ENCODE measurements around the gene XYLT1. TPM values are rescaled to one million over a fixed set of nuclear protein-coding genes. Genes with fewer than 3 reads are reported as not detected.

Gene XYLT1
- total RNA-seq, 1 experiment from 2014 or later = 0.80 TPM

- no peak for DNase-seq (ENCODE audit: low read depth)
Measured at GRCh38 chr16:17211797-17212196, 259.0 kb downstream of the XYLT1 start.

GRCh38 chr16:17206712-17207111 lies 264.0 kb downstream of the XYLT1 start:
- DNase-seq (ENCODE audit: low read depth) = no peak

DNA sequence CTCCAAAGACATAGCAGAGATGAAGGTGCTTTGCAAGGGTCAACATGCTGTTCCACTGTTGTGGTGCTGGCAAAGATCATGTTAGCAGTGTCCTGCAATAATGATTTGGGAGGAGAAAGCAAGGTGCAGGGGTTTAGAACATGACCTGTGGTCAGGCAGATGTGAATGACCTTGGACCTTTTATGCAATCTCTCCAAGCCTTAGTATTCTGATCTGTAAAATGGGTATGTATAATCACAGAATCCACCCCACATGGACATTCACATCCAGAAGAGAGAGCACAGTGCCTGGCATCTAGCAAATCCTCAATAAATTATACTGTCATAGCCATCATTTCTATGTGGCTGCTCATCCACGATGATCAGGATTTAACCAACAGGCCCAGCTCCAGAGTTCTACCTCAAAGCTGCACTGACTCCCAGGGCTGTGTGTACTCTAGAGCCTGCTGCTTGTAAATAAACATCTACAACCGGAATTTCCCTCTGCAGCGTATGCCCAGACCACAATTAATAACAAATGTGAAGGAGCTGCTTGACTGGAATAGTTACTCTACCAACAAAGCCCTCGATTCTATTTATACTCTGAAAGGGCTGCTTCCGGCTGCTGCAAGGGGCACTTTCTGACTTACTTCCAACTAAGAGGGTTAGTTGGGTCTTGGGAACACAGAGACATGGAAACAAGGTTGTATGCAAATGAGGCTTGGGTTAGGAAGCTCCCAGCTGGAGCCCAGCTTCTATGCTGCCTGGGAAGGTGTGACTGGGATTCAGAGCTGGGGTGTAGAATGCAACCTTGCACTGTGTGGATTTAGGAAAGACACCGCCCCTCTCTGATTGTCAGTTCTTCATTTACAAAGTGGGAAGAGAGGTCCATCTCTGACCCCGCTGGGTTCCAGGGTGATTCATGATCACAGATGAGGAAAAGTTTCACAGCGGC lies 265.2 kb downstream of the XYLT1 start:
- no peak for DNase-seq (ENCODE audit: low read depth)

- DNase-seq (ENCODE audit: low read depth) = no peak
Measured at GRCh38 chr16:17204644-17205043, 266.1 kb downstream of the XYLT1 start.

GRCh38 chr16:17204206-17204605 lies 266.6 kb downstream of the XYLT1 start:
- DNase-seq (ENCODE audit: low read depth) = no peak

DNA sequence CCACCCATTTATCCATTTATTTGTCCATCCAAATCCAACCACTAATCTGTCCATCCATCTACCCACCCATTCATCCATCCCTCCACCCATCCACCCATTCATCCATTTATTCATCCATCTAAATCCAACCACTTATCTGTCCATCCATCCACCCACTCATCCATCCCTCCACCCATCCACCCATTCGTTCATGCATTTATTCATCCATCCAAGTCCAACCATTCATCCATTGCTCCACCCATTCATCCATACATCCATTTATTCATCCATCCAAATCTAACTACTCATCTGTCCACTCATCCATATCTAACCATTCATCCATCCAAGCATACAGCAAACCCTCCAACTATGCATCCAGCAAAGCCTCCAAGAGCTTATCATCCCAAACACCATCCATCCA lies 267.3 kb downstream of the XYLT1 start:
- DNase-seq (ENCODE audit: low read depth) = no peak

DNA sequence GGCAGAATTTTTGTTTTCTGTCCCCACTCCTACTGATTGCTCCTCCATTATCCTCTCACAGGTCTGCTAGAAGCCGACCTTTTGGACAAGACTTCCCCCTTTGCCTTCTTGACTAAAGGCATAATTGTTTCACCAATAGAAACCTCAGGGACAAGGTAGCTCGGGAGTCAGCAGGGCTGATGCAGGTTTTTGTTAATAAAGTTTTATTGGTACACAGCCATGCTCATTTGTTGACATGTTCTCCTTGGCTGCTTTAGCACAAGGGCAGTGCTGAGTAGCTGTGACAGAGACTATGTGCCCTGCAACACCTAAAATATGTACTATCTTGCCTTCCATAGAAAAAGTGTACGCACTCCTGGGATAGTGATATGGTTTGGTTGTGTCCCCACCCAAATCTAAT lies 271.6 kb downstream of the XYLT1 start:
- no peak for DNase-seq (ENCODE audit: low read depth)

- no peak for DNase-seq (ENCODE audit: low read depth)
Measured at GRCh38 chr16:17196526-17196925, 274.2 kb downstream of the XYLT1 start.

DNA sequence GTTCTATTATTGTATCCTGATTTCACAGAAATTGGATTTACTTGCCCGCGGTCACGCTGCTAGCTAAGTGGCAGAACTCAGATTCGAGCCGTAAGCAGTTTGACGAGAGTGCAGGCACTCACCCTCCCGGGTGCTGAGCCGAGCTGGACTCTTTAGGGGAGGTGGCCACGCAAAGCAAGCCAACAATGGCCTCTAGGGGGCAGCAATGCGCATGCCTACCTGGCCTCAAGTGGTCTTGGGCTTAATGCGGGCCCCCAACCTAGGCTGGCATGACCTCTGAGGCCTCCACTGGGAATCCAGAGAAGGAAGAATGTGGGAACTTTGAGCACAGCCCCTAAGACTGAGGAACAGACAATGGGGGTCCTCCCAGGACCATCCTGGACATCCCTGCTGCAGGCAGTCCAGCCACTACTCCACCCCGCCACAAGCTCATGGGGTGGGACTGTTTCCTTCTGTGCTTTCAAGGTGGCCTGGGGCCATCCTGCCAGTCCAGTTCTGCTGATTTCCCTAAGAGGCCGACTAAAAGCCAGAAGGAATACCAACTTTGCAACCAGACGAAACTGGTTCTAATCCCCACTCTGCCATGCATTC lies 276.5 kb downstream of the XYLT1 start:
- DNase-seq (ENCODE audit: low read depth) = no peak

- DNase-seq (ENCODE audit: low read depth) = no peak
Measured at GRCh38 chr16:17193566-17194100, 277.1 kb downstream of the XYLT1 start.

DNA sequence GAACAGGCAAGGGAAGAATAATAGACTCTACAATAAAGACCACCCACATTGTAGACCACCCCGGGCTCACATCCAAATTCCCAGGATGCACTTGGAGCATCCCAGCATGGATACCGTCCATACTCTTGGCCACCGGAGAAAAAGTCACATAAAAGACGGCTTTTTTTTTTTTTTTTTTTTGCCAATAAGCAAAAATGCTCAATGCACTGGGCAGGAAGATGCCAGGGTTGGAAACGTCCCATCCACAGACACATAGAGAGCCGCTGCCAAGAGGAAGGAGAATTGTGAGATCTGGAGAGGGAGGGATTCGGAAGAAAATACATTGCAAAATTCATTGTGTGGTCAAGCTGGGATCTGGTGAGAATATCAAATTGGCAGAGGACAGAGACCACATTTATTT lies 286.7 kb downstream of the XYLT1 start:
- no peak for DNase-seq (ENCODE audit: low read depth)

- no peak for DNase-seq (ENCODE audit: low read depth)
Measured at GRCh38 chr16:17177959-17178905, 292.5 kb downstream of the XYLT1 start.

DNA sequence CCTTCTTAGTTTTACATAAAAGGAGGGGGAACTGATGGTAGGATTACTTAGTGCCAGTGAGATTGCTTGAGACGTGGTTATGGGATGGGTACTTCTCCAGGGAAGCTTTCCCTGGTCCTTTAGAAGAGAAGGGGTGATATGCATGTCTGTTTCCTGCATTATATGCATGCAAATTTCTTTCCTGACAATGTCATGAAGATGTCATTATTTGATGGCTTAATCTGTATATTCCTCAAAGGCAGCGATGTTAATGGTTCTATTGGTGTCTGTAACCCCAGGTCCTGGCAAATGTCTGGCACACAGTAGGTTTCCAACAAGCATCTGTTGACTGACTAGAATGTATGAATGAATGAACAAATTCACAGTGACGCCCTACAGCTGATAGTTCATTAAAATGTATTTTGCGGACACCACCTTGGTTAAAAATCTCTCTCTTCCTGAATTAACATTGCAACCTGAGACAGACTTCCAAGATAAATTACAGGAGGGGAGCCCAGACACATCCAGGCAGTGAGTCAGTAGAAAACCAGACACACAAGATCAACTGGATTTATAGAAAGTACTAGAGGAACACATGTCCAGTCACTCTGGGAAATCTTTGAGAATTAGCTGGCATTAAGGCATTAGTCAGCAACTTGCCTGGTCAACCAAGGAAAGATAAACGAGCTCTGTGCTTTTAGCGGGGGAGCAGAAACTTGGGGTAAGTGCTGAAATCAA lies 293.4 kb downstream of the XYLT1 start:
- DNase-seq (ENCODE audit: low read depth) = no peak

GRCh38 chr16:17176199-17176598 lies 294.6 kb downstream of the XYLT1 start:
- no peak for DNase-seq (ENCODE audit: low read depth)

DNA sequence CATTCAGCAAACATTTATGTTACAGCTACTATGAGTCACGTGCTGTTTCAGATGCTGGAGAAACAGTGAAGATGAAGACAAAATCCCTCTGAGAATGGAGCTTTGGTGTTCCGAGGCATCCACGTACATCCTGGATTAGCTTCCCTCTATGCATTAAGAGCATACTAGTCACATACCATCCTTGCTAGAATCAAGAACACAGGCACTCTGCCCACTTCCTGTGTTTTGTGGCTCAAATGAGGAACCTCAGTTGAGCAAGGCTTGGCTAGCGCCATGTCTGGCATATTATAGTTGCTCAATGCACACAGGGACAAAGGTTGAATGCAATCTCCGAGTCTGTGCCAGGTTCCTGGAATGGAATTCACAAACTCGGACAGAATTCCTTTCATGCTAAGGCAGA lies 297.5 kb downstream of the XYLT1 start:
- DNase-seq (ENCODE audit: low read depth) = peak; percentile 6

DNA sequence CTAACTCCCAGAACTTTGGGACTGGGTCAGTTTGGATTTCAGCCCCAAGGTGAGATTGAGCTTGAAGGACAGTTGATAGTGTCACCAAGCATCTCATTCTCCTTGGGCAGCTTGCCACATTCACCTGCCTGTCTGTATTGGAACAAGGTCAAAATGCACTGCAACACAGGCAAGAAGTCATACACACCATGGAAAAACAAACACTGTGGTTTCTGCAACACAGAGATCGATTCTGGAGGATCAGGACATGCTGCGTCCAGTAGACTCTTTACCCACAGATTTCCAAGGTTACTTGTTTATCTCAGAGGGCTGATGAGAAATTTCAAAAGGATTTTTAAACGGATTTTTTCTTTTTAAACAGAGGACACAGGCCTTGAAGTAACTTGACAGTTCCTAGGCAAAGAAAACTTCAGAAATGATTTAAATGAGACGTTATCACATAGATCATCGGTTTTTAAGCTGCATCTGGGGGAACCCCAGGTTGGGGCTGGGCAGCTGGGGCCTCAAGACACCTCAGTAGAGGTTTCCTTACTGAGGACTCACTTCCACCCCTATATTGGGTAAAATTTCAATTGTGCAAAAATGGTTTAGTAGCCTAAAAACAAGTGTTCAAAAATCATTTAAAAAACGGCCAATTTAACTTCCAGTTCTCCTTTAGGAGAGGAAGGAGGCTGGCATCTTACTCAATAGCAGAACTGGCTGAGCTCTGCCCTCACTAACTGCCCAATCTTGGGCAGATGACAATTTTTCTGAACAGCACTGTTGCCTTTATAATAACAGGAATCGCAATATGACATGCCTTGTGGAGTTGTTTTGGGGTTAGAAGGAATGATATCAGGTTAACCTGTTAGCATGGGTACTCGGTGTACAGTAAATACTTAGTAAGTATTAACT lies 299.3 kb downstream of the XYLT1 start:
- DNase-seq (ENCODE audit: low read depth) = no peak

GRCh38 chr16:17170435-17170834 lies 300.3 kb downstream of the XYLT1 start:
- DNase-seq (ENCODE audit: low read depth) = no peak

- DNase-seq (ENCODE audit: low read depth) = no peak
Measured at GRCh38 chr16:17168181-17168580, 302.6 kb downstream of the XYLT1 start.

DNA sequence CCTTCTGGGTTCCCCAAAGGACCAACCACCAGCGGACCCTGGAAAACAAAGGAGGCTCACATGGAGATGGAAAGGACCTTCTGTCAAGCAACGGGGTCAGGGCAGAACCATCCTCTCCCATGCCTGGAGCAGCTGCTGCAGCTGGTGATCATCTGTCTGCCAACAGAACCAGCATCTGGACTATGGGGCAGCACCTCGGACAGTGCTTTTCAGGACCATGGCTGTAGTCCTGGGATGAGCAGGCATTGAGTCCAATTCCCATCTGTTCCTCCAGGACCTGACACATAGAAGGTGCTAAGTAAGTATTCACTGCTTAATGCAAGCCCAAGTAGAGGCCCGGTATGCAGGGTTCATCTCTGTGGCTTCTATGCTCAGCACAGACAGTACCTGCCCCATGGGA lies 304.7 kb downstream of the XYLT1 start:
- no peak for DNase-seq (ENCODE audit: low read depth)

DNA sequence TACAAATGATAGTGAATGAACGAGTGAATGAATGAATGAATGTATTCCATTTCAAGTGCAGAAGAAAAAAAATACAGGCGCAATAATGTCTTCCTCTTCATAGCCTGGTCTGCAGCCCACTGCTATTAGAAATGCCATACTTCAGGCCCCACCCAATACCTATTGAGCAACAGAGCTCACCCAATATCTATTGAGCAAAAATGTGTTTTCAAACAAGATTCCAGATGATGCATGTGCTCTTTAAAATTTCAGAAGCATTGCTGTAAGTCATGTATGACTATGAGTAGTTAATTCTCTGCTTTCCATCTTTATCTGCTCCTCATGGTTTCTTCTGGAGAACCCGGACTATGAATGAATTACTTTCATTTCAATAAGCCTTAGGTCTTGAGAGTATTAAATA lies 308.2 kb downstream of the XYLT1 start:
- no peak for DNase-seq (ENCODE audit: low read depth)

Measured in HT1080 (cell line).